Mucosa of rectum (tissue), 2 donors: ENCODE measurements around the gene CPZ.

ENCODE experiments used
- H3K27ac ChIP-seq, 2 donors: one replicate each; pipeline ENCODE4 v1.7.0; 2013; ENCODE audit warnings: inconsistent platforms in 2 of 2, low read depth in 2 of 2, low read length in 2 of 2
- H3K27me3 ChIP-seq, 2 donors: one replicate each; pipeline ENCODE4 v1.7.0; 2013; ENCODE audit warnings: low read length in 2 of 2; ENCODE audit not compliant: control insufficient read depth in 2 of 2, insufficient read depth in 2 of 2
- H3K36me3 ChIP-seq, 2 donors: one replicate each; pipeline ENCODE4 v1.7.0; 2013; ENCODE audit warnings: low read length in 2 of 2; ENCODE audit not compliant: control insufficient read depth in 2 of 2, insufficient read depth in 2 of 2
- H3K4me1 ChIP-seq, 2 donors: one replicate each; pipeline ENCODE4 v1.7.0; 2013; ENCODE audit warnings: low read length in 2 of 2, mild to moderate bottlenecking in 1 of 2; ENCODE audit not compliant: control insufficient read depth in 2 of 2, insufficient read depth in 2 of 2
- H3K4me3 ChIP-seq, 2 donors: one replicate each; pipeline ENCODE4 v1.7.0; 2013; ENCODE audit warnings: low read length in 2 of 2
- H3K9ac ChIP-seq, 2 donors: one replicate each; pipeline ENCODE4 v1.7.0; 2013; ENCODE audit warnings: low read length in 2 of 2, low read depth in 1 of 2, mild to moderate bottlenecking in 1 of 2
- H3K9me3 ChIP-seq, 2 donors: one replicate each; pipeline ENCODE4 v1.7.0; 2013; ENCODE audit warnings: low read length in 2 of 2; ENCODE audit not compliant: control insufficient read depth in 2 of 2
- donor health status: healthy.
- donor health status: Normal muscosa, but diverticular disease.

The CPZ gene

GRCh38 chr4:8637456-8637984, 45.0 kb downstream of the CPZ start:
- Histone ChIP-seq H3K9ac (no peak overlapping the region), H3K4me3 (no peak overlapping the region), H3K9me3 (no peaks in the 10 kb centered on the region), H3K4me1 (no peaks in the 10 kb centered on the region), H3K36me3 (no peaks in the 10 kb centered on the region), H3K27ac (no peak overlapping the region), H3K27me3 (peaks cover 0 to 3% of the 10 kb centered on the region in 2 donors)

DNA sequence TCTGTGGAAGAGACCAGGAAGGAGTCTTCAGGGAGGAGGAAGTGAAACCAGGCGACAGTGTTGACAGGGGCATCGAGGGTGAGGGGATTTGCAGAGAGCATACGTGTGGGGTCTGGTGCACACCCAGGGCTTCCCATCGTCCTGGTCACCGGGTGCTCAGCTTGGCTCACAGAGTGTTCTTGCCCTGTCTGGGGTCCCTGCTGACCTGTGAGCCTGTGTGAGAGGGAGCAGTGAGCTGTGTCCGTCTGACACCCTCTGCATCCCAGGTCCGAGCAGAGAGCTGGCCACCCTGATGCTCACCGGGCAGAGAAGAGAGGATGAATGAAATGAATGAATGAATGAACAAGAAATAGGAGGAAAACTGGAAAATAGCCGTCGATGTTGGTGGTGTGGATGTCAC, 46.5 kb downstream of the CPZ start:
- no peak overlapping the region for H3K27ac ChIP-seq
- H3K4me1 ChIP-seq: no peaks in the 10 kb centered on the region
- no peaks in the 10 kb centered on the region for H3K9me3 ChIP-seq
- no peak overlapping the region for H3K9ac ChIP-seq
- H3K4me3 ChIP-seq: no peak overlapping the region
- H3K36me3 ChIP-seq: no peaks in the 10 kb centered on the region
- peaks cover 0 to 3% of the 10 kb centered on the region in 2 donors for H3K27me3 ChIP-seq

GRCh38 chr4:8639777-8640720, 47.5 kb downstream of the CPZ start:
- H3K36me3 ChIP-seq: no peaks in the 10 kb centered on the region
- no peak overlapping the region for H3K4me3 ChIP-seq
- H3K9ac ChIP-seq: no peak overlapping the region
- no peaks in the 10 kb centered on the region for H3K9me3 ChIP-seq
- peaks cover 0 to 3% of the 10 kb centered on the region in 2 donors for H3K27me3 ChIP-seq
- H3K27ac ChIP-seq: no peak overlapping the region
- H3K4me1 ChIP-seq: no peaks in the 10 kb centered on the region

DNA sequence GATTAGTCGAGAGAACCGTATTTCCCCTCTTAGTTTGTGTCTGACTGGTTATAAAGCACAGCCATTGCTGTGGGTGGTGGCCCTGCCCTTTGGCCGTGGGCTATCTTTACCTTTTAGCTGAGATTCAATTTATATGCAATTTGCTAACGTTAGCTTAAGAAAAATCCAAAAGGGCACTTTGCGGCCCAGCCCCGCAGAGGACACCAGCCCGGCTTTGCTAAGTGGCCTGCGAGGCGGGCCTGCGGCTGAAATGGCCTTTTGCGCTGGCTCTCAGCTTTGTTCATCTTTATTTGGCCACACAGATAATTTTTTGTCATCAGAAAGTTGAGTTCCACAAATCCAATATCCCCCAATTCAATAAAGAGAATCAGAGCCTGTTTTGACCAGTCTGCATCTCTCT, 48.3 kb downstream of the CPZ start:
- Histone ChIP-seq H3K36me3 (no peaks in the 10 kb centered on the region), H3K9me3 (no peaks in the 10 kb centered on the region), H3K27ac (no peak overlapping the region), H3K27me3 (peaks cover 0 to 3% of the 10 kb centered on the region in 2 donors), H3K9ac (no peak overlapping the region), H3K4me1 (no peaks in the 10 kb centered on the region), H3K4me3 (no peak overlapping the region)

- Histone ChIP-seq H3K9me3 (no peaks in the 10 kb centered on the region), H3K27ac (no peak overlapping the region), H3K36me3 (no peaks in the 10 kb centered on the region), H3K27me3 (peaks cover 0 to 3% of the 10 kb centered on the region in 2 donors), H3K4me3 (no peak overlapping the region), H3K9ac (no peak overlapping the region), H3K4me1 (no peaks in the 10 kb centered on the region)
Observed at GRCh38 chr4:8641256-8641655, 48.7 kb downstream of the CPZ start.

DNA sequence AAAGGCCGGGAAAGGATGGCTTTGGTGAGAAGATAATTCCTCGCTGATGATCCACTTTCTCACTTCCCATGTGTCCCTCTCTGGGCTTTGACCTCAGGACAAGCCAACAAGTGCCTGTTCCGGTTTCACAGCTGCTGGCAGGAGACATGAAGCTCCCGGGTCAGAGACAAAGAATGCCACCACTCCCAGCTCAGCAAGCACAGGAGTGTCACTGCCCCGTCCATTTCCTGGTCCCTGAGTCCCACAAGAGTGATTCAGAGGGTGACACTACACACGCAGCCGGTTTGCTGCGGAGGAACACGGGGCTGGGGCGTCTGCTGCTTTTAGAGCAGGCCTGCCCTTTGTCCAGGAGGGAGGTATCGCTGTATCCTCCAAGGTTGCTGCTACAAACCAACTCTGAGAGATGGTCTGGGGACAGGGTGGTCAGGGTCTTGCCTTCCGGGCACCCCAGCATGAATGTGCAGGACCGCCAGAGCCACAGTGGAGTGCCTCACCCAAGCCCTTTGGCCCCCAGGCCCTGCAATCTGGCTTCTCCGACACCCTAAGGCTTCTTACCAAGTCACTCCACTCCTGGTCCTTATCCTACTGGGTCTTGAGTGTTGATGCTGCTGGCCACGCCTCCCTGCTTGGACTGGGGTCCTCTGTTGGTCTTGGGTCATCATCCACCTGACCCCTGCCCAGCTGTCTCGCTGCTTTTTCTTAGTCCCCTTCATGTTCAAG, 49.5 kb downstream of the CPZ start:
- Histone ChIP-seq H3K4me3 (no peak overlapping the region), H3K27ac (no peak overlapping the region), H3K9me3 (no peaks in the 10 kb centered on the region), H3K27me3 (peaks cover 0 to 3% of the 10 kb centered on the region in 2 donors), H3K9ac (no peak overlapping the region), H3K36me3 (no peaks in the 10 kb centered on the region), H3K4me1 (no peaks in the 10 kb centered on the region)

DNA sequence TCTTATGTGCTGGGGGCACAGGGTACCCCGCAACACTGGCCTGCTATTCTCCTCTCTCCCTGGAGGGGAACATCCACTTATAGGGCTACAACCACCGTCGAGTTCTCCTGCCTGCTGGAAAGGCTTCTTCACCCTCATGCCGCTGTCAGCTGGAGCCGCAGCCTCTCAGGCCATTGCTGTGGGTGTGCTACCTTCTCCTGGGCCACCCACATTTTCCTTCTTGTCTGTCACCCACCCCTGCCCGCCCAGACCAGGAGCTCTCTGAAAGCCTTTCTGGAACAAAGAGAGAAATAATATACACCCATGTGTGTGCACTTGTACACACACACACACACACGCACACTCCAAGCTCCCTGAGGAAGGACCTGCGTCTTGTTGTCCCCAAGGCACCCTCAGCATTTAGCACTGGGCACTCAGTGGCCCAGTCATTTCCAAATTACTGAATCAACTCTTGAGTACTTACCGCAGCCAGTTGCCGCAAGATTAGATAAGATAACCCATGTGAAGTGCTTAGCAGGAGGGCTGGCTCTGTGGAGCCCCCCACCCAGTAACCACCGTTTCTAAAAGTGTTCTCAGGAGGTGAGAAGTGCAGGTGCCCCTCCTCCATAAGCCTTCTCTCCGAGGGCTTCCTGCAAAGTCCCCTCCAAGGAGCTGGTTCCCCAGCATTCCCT, 50.2 kb downstream of the CPZ start:
- Histone ChIP-seq H3K4me3 (no peak overlapping the region), H3K9me3 (no peaks in the 10 kb centered on the region), H3K9ac (no peak overlapping the region), H3K27ac (no peak overlapping the region), H3K36me3 (no peaks in the 10 kb centered on the region), H3K4me1 (no peaks in the 10 kb centered on the region), H3K27me3 (peaks cover 0 to under 1% of the 10 kb centered on the region in 2 donors)

DNA sequence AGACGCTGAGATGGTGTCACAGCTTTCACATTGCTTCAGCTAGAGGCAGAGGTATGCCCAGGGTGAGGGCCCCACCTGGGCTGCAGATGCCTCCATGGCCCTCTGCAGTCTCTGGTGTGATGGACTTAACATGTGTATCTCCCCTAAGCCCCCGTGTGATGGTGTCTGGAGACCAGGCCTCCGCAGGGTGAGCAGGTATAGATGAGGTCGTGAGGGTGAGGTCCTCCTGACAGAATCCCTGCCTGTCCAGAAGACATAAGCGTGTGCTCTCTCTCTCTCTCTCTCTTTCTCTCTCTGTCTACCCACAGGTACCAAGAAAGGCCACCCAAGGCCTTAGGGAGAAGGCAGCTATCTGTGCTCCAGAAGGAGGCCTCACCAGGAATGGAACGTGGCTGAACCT, 50.9 kb downstream of the CPZ start:
- no peaks in the 10 kb centered on the region for H3K27me3 ChIP-seq
- no peak overlapping the region for H3K9ac ChIP-seq

DNA sequence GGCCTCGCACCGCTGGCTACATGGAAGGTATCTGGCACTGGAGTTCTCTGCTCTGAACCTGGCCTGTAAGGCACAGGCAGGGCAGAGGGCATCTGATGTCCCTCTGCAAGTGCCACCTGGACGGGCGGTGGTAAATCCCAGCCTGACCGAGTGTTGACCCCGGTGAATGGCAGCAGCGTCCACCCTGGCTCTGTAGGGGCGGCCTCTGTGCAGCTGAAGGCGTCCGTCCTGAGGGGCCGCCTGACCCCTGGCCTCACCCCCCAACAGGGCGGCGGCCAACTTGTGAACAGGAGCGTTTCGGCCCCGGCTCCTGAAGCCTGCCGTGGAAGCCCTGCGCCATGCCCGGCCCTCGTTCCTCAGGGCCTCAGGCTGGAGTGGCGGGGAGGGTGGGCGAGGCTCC, 51.4 kb downstream of the CPZ start:
- H3K4me1 ChIP-seq: no peaks in the 10 kb centered on the region
- H3K27ac ChIP-seq: no peak overlapping the region
- no peaks in the 10 kb centered on the region for H3K36me3 ChIP-seq
- H3K9ac ChIP-seq: no peak overlapping the region
- H3K4me3 ChIP-seq: no peak overlapping the region
- H3K9me3 ChIP-seq: no peaks in the 10 kb centered on the region
- no peaks in the 10 kb centered on the region for H3K27me3 ChIP-seq

More for the DNA sequence above, 50.9 kb downstream of the CPZ start:
- Histone ChIP-seq H3K4me1 (no peaks in the 10 kb centered on the region), H3K27ac (no peak overlapping the region), H3K36me3 (no peaks in the 10 kb centered on the region), H3K4me3 (no peak overlapping the region), H3K9me3 (no peaks in the 10 kb centered on the region)
